Lower leg skin (tissue), 3 donors: ENCODE results near the gene ZBTB20.

Source experiments
- POLR2A ChIP-seq, 2 donors: fragments of 450-650 bp; IDR thresholded peaks; one replicate each; pipeline ENCODE4 v1.6.1; 2016 to 2017; ENCODE audit warnings: antibody characterized with exemption in 2 of 2, mild to moderate bottlenecking in 1 of 2, moderate library complexity in 1 of 2
- TF ChIP-seq, protein P1 (sequence below), 3 donors: fragments of 450-650 bp; IDR thresholded peaks; one replicate each; pipeline ENCODE4 v1.5.1; 2016; ENCODE audit warnings: antibody characterized with exemption in 3 of 3, mild to moderate bottlenecking in 3 of 3, moderate library complexity in 2 of 3

DNA sequence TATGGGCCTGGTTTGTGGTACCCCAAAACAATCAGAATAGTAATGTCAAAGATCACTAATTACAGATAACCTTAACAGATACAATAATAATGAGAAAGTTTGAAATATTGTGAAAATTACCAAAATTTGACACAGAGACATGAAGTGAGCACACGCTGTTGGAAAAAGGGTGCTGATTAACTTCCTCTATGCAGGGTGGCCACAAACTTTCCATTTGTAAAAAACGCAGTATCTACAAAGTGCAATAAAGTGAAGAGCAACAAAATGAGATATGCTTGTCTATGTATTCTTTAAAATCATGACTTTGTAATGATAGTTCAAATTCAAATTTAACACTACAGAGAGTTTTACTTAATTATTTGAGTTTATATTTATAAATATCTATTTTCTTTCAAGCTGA is 860.8 kb downstream of the ZBTB20 start:
- TF ChIP-seq, protein P1, sequence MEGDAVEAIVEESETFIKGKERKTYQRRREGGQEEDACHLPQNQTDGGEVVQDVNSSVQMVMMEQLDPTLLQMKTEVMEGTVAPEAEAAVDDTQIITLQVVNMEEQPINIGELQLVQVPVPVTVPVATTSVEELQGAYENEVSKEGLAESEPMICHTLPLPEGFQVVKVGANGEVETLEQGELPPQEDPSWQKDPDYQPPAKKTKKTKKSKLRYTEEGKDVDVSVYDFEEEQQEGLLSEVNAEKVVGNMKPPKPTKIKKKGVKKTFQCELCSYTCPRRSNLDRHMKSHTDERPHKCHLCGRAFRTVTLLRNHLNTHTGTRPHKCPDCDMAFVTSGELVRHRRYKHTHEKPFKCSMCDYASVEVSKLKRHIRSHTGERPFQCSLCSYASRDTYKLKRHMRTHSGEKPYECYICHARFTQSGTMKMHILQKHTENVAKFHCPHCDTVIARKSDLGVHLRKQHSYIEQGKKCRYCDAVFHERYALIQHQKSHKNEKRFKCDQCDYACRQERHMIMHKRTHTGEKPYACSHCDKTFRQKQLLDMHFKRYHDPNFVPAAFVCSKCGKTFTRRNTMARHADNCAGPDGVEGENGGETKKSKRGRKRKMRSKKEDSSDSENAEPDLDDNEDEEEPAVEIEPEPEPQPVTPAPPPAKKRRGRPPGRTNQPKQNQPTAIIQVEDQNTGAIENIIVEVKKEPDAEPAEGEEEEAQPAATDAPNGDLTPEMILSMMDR (IDR thresholded peaks at IDR 0.05): no peak
- TF ChIP-seq POLR2A (IDR thresholded peaks at IDR 0.05): no peak
